ENCODE data around the gene PTPRE. TPM values are rescaled to one million over a fixed set of nuclear protein-coding genes. Genes with fewer than 3 reads are reported as not detected.

Gene PTPRE
- total RNA-seq, 3 donors from 2014 or later (not counting 1 experiment from before 2014, with no cell fraction given) = 274 to 280 (median 275) TPM

DNA sequence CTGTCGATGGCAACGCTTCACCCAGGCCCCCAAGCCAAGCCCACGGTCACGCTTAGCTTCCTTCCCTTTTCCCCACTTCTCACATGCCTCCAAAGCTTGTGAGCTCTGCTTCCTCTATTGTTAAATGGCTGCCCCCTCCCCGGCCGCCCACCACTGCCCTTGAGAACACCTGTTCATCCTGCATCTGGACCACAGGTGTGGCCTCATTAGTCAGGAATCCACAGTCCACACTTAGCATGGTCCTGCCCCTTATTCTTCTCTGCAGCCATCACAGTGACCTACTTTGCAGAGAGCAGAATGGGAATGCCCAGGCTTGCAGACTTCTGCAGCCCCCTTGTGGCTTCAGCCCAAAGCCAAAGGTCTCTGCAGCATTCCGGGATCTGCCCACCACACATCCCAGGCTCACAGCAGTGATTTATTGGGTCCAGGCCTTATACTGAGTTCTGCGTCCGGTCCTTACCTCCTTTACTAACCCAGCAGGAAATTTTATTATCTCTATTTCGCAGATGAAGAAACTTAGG is 66.9 kb downstream of the PTPRE start:
- H3K27me3 ChIP-seq (ENCODE audit: control insufficient read depth, insufficient read depth, low read length) = no peaks in the 10 kb centered on the region
- Mint-ChIP-seq H3K27me3 (ENCODE audit: low read depth in 2 of 2) (peaks cover 6% of the 10 kb centered on the region in 2 donors), H3K27ac (peak overlapping the region in 1 of 2 donors; percentile 7)

DNA sequence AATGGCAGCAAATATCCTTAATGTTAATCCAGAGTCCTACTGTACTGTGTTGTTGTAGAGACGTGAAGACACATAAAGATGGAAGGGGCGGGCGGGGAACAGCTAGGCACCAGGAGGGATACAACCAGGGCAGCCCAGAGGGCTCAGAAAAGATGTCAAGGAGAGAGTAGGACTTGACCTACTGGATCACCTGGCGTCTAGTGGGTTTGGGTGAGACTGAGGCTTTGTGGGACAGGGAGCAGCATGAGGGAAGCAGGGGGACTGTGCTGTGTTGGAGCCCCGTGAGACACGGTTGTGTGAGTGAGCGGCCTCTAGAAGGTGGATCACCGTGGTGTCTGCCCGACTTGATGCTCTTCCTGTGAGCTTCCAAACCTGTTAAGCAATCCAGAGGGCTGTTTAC is 68.0 kb downstream of the PTPRE start:
- Mint-ChIP-seq H3K4me1 (peaks cover 22 to 29% of the 10 kb centered on the region in 2 donors), H3K9me3 (no peaks in the 10 kb centered on the region), H3K4me3 (no peak overlapping the region), H3K36me3 (no peaks in the 10 kb centered on the region), H3K27me3 (ENCODE audit: low read depth in 2 of 2) (peaks cover 6% of the 10 kb centered on the region in 2 donors), H3K27ac (no peak overlapping the region)
- Histone ChIP-seq H3K27me3 (ENCODE audit: control insufficient read depth, insufficient read depth, low read length) (no peaks in the 10 kb centered on the region), H3K36me3 (ENCODE audit: control insufficient read depth, insufficient read depth, low read length) (no peaks in the 10 kb centered on the region), H3K27ac (ENCODE audit: low read length) (no peak overlapping the region), H3K4me1 (ENCODE audit: control insufficient read depth, insufficient read depth, low read length) (peaks cover 21% of the 10 kb centered on the region), H3K4me3 (ENCODE audit: low read length) (no peak overlapping the region), H3K9me3 (ENCODE audit: control insufficient read depth, insufficient read depth, low read length) (peaks cover 3% of the 10 kb centered on the region)
- 88% methylated on average over 9 of the region's 9 CpGs for WGBS (ENCODE audit: insufficient coverage)
- TF ChIP-seq, protein P1, sequence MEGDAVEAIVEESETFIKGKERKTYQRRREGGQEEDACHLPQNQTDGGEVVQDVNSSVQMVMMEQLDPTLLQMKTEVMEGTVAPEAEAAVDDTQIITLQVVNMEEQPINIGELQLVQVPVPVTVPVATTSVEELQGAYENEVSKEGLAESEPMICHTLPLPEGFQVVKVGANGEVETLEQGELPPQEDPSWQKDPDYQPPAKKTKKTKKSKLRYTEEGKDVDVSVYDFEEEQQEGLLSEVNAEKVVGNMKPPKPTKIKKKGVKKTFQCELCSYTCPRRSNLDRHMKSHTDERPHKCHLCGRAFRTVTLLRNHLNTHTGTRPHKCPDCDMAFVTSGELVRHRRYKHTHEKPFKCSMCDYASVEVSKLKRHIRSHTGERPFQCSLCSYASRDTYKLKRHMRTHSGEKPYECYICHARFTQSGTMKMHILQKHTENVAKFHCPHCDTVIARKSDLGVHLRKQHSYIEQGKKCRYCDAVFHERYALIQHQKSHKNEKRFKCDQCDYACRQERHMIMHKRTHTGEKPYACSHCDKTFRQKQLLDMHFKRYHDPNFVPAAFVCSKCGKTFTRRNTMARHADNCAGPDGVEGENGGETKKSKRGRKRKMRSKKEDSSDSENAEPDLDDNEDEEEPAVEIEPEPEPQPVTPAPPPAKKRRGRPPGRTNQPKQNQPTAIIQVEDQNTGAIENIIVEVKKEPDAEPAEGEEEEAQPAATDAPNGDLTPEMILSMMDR (IDR thresholded peaks at IDR 0.05) = no peak
- intact Hi-C loops (cut with micrococcal nuclease) = no loop called here
- no peak for ATAC-seq
- DNase-seq = no peak

More for the DNA sequence above, 66.9 kb downstream of the PTPRE start:
- no peaks in the 10 kb centered on the region for H3K9me3 Mint-ChIP-seq
- H3K9me3 ChIP-seq (ENCODE audit: control insufficient read depth, insufficient read depth, low read length) = no peaks in the 10 kb centered on the region
- H3K4me3 Mint-ChIP-seq = no peak overlapping the region
- H3K36me3 ChIP-seq (ENCODE audit: control insufficient read depth, insufficient read depth, low read length) = no peaks in the 10 kb centered on the region
- TF ChIP-seq, protein P1 (IDR thresholded peaks at IDR 0.05) = no peak
- H3K4me1 ChIP-seq (ENCODE audit: control insufficient read depth, insufficient read depth, low read length) = peaks cover 21% of the 10 kb centered on the region
- ATAC-seq (no peak), DNase-seq (no peak)
- intact Hi-C loops (cut with micrococcal nuclease) = no loop called here
- 34% methylated on average over 10 of the region's 10 CpGs for WGBS (ENCODE audit: insufficient coverage)
- peaks cover 17 to 23% of the 10 kb centered on the region in 2 donors for H3K4me1 Mint-ChIP-seq
- no peak overlapping the region for H3K4me3 ChIP-seq (ENCODE audit: low read length)
- no peaks in the 10 kb centered on the region for H3K36me3 Mint-ChIP-seq
- H3K27ac ChIP-seq (ENCODE audit: low read length) = no peak overlapping the region

DNA sequence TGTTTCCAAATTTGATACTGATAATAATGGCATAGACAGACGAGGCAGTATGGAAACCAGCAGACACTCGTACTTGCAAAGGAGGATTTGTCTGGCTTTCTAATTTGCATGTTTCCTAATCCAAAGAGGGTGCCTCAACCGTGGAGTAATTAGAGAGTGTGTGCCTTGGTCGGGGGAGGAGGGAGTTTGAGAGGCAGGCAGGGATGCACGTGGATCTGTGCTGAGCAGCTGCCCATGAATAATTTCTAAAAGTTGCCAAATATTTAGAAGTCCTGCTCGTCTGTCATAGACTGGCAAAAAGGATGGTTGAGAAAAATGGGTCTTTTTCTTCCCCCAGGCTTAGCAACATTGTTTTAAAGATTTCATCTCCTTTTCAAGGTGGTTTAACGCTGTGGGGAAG is 69.4 kb downstream of the PTPRE start:
- H3K9me3 ChIP-seq (ENCODE audit: control insufficient read depth, insufficient read depth, low read length) = peaks cover 7% of the 10 kb centered on the region
- TF ChIP-seq, protein P1 (IDR thresholded peaks at IDR 0.05) = no peak
- intact Hi-C loops (cut with micrococcal nuclease) = no loop called here
- no peaks in the 10 kb centered on the region for H3K36me3 Mint-ChIP-seq
- no peak overlapping the region for H3K4me3 Mint-ChIP-seq
- H3K36me3 ChIP-seq (ENCODE audit: control insufficient read depth, insufficient read depth, low read length) = no peaks in the 10 kb centered on the region
- DNase-seq = no peak
- no peak overlapping the region for H3K27ac ChIP-seq (ENCODE audit: low read length)
- WGBS (ENCODE audit: insufficient coverage) = 81% methylated on average over 7 of the region's 7 CpGs
- H3K9me3 Mint-ChIP-seq = no peaks in the 10 kb centered on the region
- peaks cover 21% of the 10 kb centered on the region for H3K4me1 ChIP-seq (ENCODE audit: control insufficient read depth, insufficient read depth, low read length)
- peaks cover 3 to 6% of the 10 kb centered on the region in 2 donors for H3K27me3 Mint-ChIP-seq (ENCODE audit: low read depth in 2 of 2)
- no peak overlapping the region for H3K27ac Mint-ChIP-seq
- no peak overlapping the region for H3K4me3 ChIP-seq (ENCODE audit: low read length)
- no peaks in the 10 kb centered on the region for H3K27me3 ChIP-seq (ENCODE audit: control insufficient read depth, insufficient read depth, low read length)
- ATAC-seq = no peak
- H3K4me1 Mint-ChIP-seq = peaks cover 22 to 29% of the 10 kb centered on the region in 2 donors
